GM18508 (cell line): ENCODE measurements around the gene HEPACAM2.

ENCODE experiments used
- ATAC-seq: cut with Tn5 transposase; IDR thresholded peaks from one replicate; pipeline ENCODE4 v1.9.1; 2021; ENCODE audit warnings: moderate number of reproducible peaks; ENCODE audit not compliant: insufficient read depth, unreplicated experiment

The HEPACAM2 gene

GRCh38 chr7:93226310-93226709, at the start of gene HEPACAM2:
Gene HEPACAM2, minus strand, starts transcription at chr7:93226469.
- no peak for ATAC-seq

GRCh38 chr7:93265220-93265619, 39.0 kb upstream of the HEPACAM2 start:
- ATAC-seq: no peak

- ATAC-seq: no peak
These were observed 36.3 kb upstream of the HEPACAM2 start for GRCh38 chr7:93262535-93262934.

GRCh38 chr7:93258661-93259060, 32.4 kb upstream of the HEPACAM2 start:
- no peak for ATAC-seq

GRCh38 chr7:93249491-93250148, 23.4 kb upstream of the HEPACAM2 start:
- no peak for ATAC-seq

GRCh38 chr7:93245525-93246432, 19.5 kb upstream of the HEPACAM2 start:
- no peak for ATAC-seq

GRCh38 chr7:93242106-93242505, 15.8 kb upstream of the HEPACAM2 start:
- no peak for ATAC-seq

- ATAC-seq: no peak
These were observed 13.6 kb upstream of the HEPACAM2 start for GRCh38 chr7:93239824-93240223.

- no peak for ATAC-seq
These were observed 12.5 kb upstream of the HEPACAM2 start for GRCh38 chr7:93238748-93239147.

GRCh38 chr7:93238131-93238530, 11.9 kb upstream of the HEPACAM2 start:
- ATAC-seq: no peak

- no peak for ATAC-seq
These were observed 9.3 kb upstream of the HEPACAM2 start for GRCh38 chr7:93235541-93235940.

- no peak for ATAC-seq
These were observed 6.4 kb upstream of the HEPACAM2 start for GRCh38 chr7:93232673-93233018.

GRCh38 chr7:93231799-93232672, 5.8 kb upstream of the HEPACAM2 start, which contains the start of gene VPS50:
Gene VPS50, plus strand, starts transcription at chr7:93232366. Its CDS starts 102 bp downstream, at chr7:93232468.
- peak; percentile 99 for ATAC-seq

GRCh38 chr7:93231259-93231658, 5.0 kb upstream of the HEPACAM2 start:
- no peak for ATAC-seq

- ATAC-seq: no peak
These were observed 2.0 kb upstream of the HEPACAM2 start for GRCh38 chr7:93228302-93228701.

- no peak for ATAC-seq
These were observed 6.4 kb downstream of the HEPACAM2 start for GRCh38 chr7:93219868-93220267.

- no peak for ATAC-seq
These were observed 7.1 kb downstream of the HEPACAM2 start for GRCh38 chr7:93218997-93219827.

GRCh38 chr7:93212881-93213280, 13.4 kb downstream of the HEPACAM2 start:
- ATAC-seq: no peak

- ATAC-seq: no peak
These were observed 14.9 kb downstream of the HEPACAM2 start for GRCh38 chr7:93211228-93211818.
